Progenitor cell of endocrine pancreas (in vitro differentiated cells): ENCODE measurements around the gene ACSF3. TPM values are rescaled to one million over a fixed set of nuclear protein-coding genes. Genes with fewer than 3 reads are reported as not detected.
"Not testable (repeated sequence)": the region's sequence is repeated elsewhere in the genome, so short reads cannot be mapped to it uniquely, and the experiment has no call there.

Source experiments
- DNase-seq: peaks from one replicate; pipeline ENCODE4 v3.0.0; 2021; ENCODE audit warnings: low spot score; ENCODE audit not compliant: unreplicated experiment
- H3K27ac Mint-ChIP-seq: 2 replicates; pipeline ENCODE4 v1.8.0; 2021; ENCODE audit warnings: mild to moderate bottlenecking, moderate library complexity, mixed read lengths
- H3K27me3 Mint-ChIP-seq: 2 replicates; pipeline ENCODE4 v1.8.0; 2021; ENCODE audit warnings: mixed read lengths
- H3K36me3 Mint-ChIP-seq: 2 replicates; pipeline ENCODE4 v1.8.0; 2022; ENCODE audit warnings: mixed read lengths; ENCODE audit not compliant: insufficient read depth
- H3K4me1 Mint-ChIP-seq: 2 replicates; pipeline ENCODE4 v1.8.0; 2021; ENCODE audit warnings: low read depth, mixed read lengths
- H3K4me3 Mint-ChIP-seq: 2 replicates; pipeline ENCODE4 v1.8.0; 2021; ENCODE audit warnings: low read depth, mild to moderate bottlenecking, moderate library complexity, mixed read lengths
- H3K9me3 Mint-ChIP-seq: 2 replicates; pipeline ENCODE4 v1.8.0; 2021; ENCODE audit warnings: low read depth, mixed read lengths
- CTCF ChIP-seq: fragments of 200-600 bp; sonication (generic); IDR thresholded peaks from one replicate; pipeline ENCODE4 v1.5.0; 2021; ENCODE audit warnings: antibody characterized with exemption, mild to moderate bottlenecking; ENCODE audit not compliant: unreplicated experiment
- total RNA-seq: library from RNA; stranded (reverse); gene quantifications from 2 replicates; pipeline ENCODE4 v1.2.1, GENCODE V29; 2021

The ACSF3 gene
- total RNA-seq, 1 donor from 2014 or later, result 31.3 TPM

GRCh38 chr16:89183975-89184676, 90.5 kb downstream of the ACSF3 start:
- no peak for DNase-seq
- Mint-ChIP-seq H3K9me3 (no peaks in the 10 kb centered on the region), H3K36me3 (no peaks in the 10 kb centered on the region), H3K27me3 (peaks cover 20% of the 10 kb centered on the region), H3K27ac (no peak overlapping the region), H3K4me1 (no peaks in the 10 kb centered on the region), H3K4me3 (no peak overlapping the region)
- TF ChIP-seq CTCF, result no peak

GRCh38 chr16:89184677-89184932, 91.0 kb downstream of the ACSF3 start:
- no peaks in the 10 kb centered on the region for H3K36me3 Mint-ChIP-seq
- TF ChIP-seq CTCF, result no peak
- H3K4me1 Mint-ChIP-seq, result no peaks in the 10 kb centered on the region
- no peaks in the 10 kb centered on the region for H3K9me3 Mint-ChIP-seq
- H3K27ac Mint-ChIP-seq, result no peak overlapping the region
- H3K4me3 Mint-ChIP-seq, result no peak overlapping the region
- no peak for DNase-seq
- H3K27me3 Mint-ChIP-seq, result peaks cover 25% of the 10 kb centered on the region

GRCh38 chr16:89184933-89185794, 91.5 kb downstream of the ACSF3 start:
- Mint-ChIP-seq H3K9me3 (no peaks in the 10 kb centered on the region), H3K36me3 (no peaks in the 10 kb centered on the region), H3K27ac (peak overlapping the region; percentile 59), H3K27me3 (peaks cover 30% of the 10 kb centered on the region), H3K4me3 (no peak overlapping the region), H3K4me1 (no peaks in the 10 kb centered on the region)
- no peak for DNase-seq
- TF ChIP-seq CTCF, result no peak

GRCh38 chr16:89185887-89186592, 92.4 kb downstream of the ACSF3 start:
- H3K4me3 Mint-ChIP-seq, DNase-seq, H3K9me3 Mint-ChIP-seq, H3K4me1 Mint-ChIP-seq, H3K36me3 Mint-ChIP-seq: not testable (repeated sequence)
- Mint-ChIP-seq H3K27ac (peak overlapping the region; percentile 29), H3K27me3 (peaks cover 35% of the 10 kb centered on the region)

GRCh38 chr16:89186593-89187031, 93.0 kb downstream of the ACSF3 start:
- H3K27me3 Mint-ChIP-seq, result peaks cover 38% of the 10 kb centered on the region
- H3K4me3 Mint-ChIP-seq, H3K4me1 Mint-ChIP-seq, H3K36me3 Mint-ChIP-seq, H3K27ac Mint-ChIP-seq, H3K9me3 Mint-ChIP-seq, DNase-seq: not testable (repeated sequence)

- H3K27me3 Mint-ChIP-seq, result peaks cover 38% of the 10 kb centered on the region
- no peak overlapping the region for H3K4me3 Mint-ChIP-seq
- H3K4me1 Mint-ChIP-seq, result no peaks in the 10 kb centered on the region
- H3K36me3 Mint-ChIP-seq, result no peaks in the 10 kb centered on the region
- no peak for TF ChIP-seq CTCF
- H3K9me3 Mint-ChIP-seq, result no peaks in the 10 kb centered on the region
- DNase-seq, result peak; percentile 33
- peak overlapping the region; percentile 93 for H3K27ac Mint-ChIP-seq
Measured at GRCh38 chr16:89187032-89187769, 93.5 kb downstream of the ACSF3 start.
